Fibroblast of lung (primary cell): ENCODE results near the gene VARS2. TPM values are rescaled to one million over a fixed set of nuclear protein-coding genes. Genes with fewer than 3 reads are reported as not detected.

Experiments
- DNase-seq, 2 donors: peaks; one replicate each; pipeline versions ENCODE4 v3.0.0 to v3.0.0-alpha.2; 2010; ENCODE audit warnings: low read depth in 2 of 2
- H2AFZ ChIP-seq: 2 replicates; pipeline ENCODE4 v1.5.1; 2012; ENCODE audit warnings: low read length, control low read depth, inconsistent platforms
- H3K27ac ChIP-seq: 2 replicates; pipeline ENCODE4 v1.5.1; 2011; ENCODE audit warnings: low read length, control low read depth; ENCODE audit not compliant: insufficient read depth
- H3K27me3 ChIP-seq: 2 replicates; pipeline ENCODE4 v1.5.1; 2011; ENCODE audit warnings: mild to moderate bottlenecking, low read length; ENCODE audit not compliant: control insufficient read depth, insufficient read depth
- H3K36me3 ChIP-seq: 2 replicates; pipeline ENCODE4 v1.5.1; 2011; ENCODE audit warnings: low read length; ENCODE audit not compliant: control insufficient read depth, insufficient read depth
- H3K4me1 ChIP-seq: 2 replicates; pipeline ENCODE4 v1.5.1; 2011; ENCODE audit warnings: low read length; ENCODE audit not compliant: control insufficient read depth, insufficient read depth; ENCODE audit errors: extremely low read depth
- H3K4me2 ChIP-seq: 2 replicates; pipeline ENCODE4 v1.5.1; 2011; ENCODE audit warnings: low read length, control low read depth; ENCODE audit not compliant: insufficient read depth; ENCODE audit errors: extremely low read depth
- H3K4me3 ChIP-seq, 4 experiments: fragments of 200-600 bp in 1 of 4; sonication (generic) in 1 of 4; replicated peaks in 1 of 4; 2 replicates each; pipeline ENCODE4 v1.5.1; 2011 to 2016; ENCODE audit warnings: low read length in 4 of 4, low read depth in 3 of 4, mild to moderate bottlenecking in 3 of 4, control low read depth in 2 of 4, inconsistent platforms in 1 of 4, mixed read lengths in 1 of 4; ENCODE audit not compliant: insufficient read depth in 1 of 4; ENCODE audit errors: control extremely low read depth in 1 of 4
- H3K79me2 ChIP-seq: 2 replicates; pipeline ENCODE4 v1.5.1; 2012; ENCODE audit warnings: mild to moderate bottlenecking, low read length, inconsistent platforms; ENCODE audit not compliant: control insufficient read depth, insufficient read depth
- H3K9ac ChIP-seq: 2 replicates; pipeline ENCODE4 v1.5.1; 2011; ENCODE audit warnings: mild to moderate bottlenecking, low read length, control low read depth; ENCODE audit not compliant: insufficient read depth
- H3K9me3 ChIP-seq: 2 replicates; pipeline ENCODE4 v1.5.1; 2012; ENCODE audit warnings: low read depth, low read length; ENCODE audit not compliant: control insufficient read depth, insufficient read depth
- H4K20me1 ChIP-seq: 2 replicates; pipeline ENCODE4 v1.5.1; 2011; ENCODE audit warnings: low read length; ENCODE audit not compliant: control insufficient read depth, insufficient read depth; ENCODE audit errors: extremely low read depth
- EZH2 ChIP-seq: IDR thresholded peaks from 2 replicates; pipeline ENCODE4 v1.5.1; 2012; ENCODE audit warnings: low read length, control low read depth, mild to moderate bottlenecking; ENCODE audit errors: missing control alignments
- polyA plus RNA-seq, 2 donors: library from polyadenylated mRNA; depleted of rRNA in 1 of 2; stranded (reverse) in 1 of 2; unstranded in 1 of 2; fragments of >200 nt; gene quantifications; 2 replicates each; pipeline ENCODE4 v1.2.1, GENCODE V29; 2011 to 2012; ENCODE audit warnings: missing spikeins in 1 of 2
- total RNA-seq: library from RNA; depleted of rRNA; stranded (reverse); fragments of >200 nt; gene quantifications from 2 replicates; pipeline ENCODE4 v1.2.1, GENCODE V29; 2014
- TF ChIP-seq, protein P1 (sequence below), 2 donors: IDR thresholded peaks in 1 of 2; conservative IDR thresholded peaks in 1 of 2; 1 replicate in 1 of 2; 2 replicates in 1 of 2; pipeline ENCODE4 v1.5.1; 2011 to 2012; ENCODE audit warnings: low read length in 2 of 2, control low read depth in 1 of 2, inconsistent platforms in 1 of 2, low read depth in 1 of 2, mild to moderate bottlenecking in 1 of 2

Gene VARS2
- total and polyA plus RNA-seq, 2 donors (not counting 1 experiment from before 2014, with no cell fraction given), result 6.8 to 20.5 TPM

DNA sequence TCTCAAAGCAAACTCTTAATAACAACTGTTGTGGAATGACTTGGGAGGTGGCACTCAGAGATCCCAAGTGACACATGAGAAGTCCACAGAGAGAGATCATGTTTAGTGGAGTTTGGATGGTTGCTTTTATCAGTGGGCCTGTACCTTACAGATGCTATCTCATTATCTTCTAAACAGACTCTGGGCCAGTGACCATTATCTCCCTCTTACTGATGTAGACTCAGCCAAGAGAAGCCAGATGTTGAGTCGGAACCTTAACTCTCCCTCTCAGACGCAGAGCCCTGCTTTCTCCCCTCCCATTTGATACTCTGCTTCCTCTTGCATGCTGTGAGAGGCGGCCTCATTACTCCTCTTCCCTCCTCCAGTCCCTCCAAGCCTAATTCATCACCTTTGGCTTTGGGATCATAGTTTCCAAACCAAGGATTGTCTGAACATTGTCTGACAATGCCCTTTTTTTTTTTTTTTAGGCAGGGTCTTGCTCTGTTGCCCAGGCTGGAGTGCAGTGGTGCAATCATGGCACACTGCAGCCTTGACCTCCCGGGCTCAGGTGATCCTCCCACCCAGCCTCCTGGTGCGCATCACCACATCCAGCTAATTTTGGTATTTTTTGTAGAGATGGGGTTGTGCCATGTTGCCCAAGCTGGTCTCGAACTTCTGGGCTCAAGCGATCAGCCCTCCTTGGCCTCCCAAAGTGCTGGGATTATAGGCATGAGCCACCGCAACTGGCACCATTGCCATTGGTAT is 34.2 kb upstream of the VARS2 start:
- no peak overlapping the region for H3K4me2 ChIP-seq
- H4K20me1 ChIP-seq, result no peaks in the 10 kb centered on the region
- no peaks in the 10 kb centered on the region for H3K79me2 ChIP-seq
- DNase-seq, result no peak
- H3K4me1 ChIP-seq, result peaks cover 13% of the 10 kb centered on the region
- H2AFZ ChIP-seq, result no peak overlapping the region
- no peak for TF ChIP-seq EZH2
- no peaks in the 10 kb centered on the region for H3K9me3 ChIP-seq
- H3K9ac ChIP-seq, result no peak overlapping the region
- H3K36me3 ChIP-seq, result no peaks in the 10 kb centered on the region
- H3K27me3 ChIP-seq, result no peaks in the 10 kb centered on the region
- no peak overlapping the region for H3K4me3 ChIP-seq
- H3K27ac ChIP-seq, result no peak overlapping the region

DNA sequence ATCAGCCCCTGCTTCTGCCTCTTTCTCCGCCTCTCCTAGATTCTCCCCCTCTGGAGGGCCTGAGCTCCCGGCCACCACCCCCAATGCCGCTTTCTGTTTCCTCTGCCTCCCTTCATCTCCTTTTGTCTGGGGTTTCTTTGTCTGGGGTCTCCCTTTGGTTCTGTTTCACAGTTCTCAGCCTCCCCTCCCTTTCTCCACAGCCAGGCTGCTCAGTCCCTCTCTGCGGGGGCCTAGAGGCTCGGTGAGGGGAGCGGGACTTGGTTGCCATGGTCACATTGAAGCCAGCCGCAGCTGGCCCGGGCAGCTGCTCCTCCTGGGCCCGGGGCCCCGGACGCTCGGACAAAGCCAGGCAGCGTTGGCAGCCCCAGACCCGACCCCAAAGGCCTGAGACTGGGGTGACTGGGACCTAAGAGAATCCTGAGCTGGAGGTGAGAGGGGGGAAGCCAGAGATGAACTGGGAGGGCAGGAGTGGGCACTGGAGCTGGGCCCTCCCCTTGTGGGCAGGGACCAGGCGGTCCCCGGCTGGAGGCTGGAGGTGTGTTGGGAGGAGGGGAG is 33.3 kb upstream of the VARS2 start:
- Histone ChIP-seq H3K4me2 (no peak overlapping the region), H4K20me1 (no peaks in the 10 kb centered on the region), H2AFZ (no peak overlapping the region), H3K4me3 (no peak overlapping the region), H3K27ac (no peak overlapping the region), H3K9ac (no peak overlapping the region), H3K4me1 (peaks cover 19% of the 10 kb centered on the region), H3K9me3 (no peaks in the 10 kb centered on the region), H3K36me3 (no peaks in the 10 kb centered on the region), H3K79me2 (no peaks in the 10 kb centered on the region), H3K27me3 (no peaks in the 10 kb centered on the region)
- no peak for DNase-seq
- TF ChIP-seq, protein P1, sequence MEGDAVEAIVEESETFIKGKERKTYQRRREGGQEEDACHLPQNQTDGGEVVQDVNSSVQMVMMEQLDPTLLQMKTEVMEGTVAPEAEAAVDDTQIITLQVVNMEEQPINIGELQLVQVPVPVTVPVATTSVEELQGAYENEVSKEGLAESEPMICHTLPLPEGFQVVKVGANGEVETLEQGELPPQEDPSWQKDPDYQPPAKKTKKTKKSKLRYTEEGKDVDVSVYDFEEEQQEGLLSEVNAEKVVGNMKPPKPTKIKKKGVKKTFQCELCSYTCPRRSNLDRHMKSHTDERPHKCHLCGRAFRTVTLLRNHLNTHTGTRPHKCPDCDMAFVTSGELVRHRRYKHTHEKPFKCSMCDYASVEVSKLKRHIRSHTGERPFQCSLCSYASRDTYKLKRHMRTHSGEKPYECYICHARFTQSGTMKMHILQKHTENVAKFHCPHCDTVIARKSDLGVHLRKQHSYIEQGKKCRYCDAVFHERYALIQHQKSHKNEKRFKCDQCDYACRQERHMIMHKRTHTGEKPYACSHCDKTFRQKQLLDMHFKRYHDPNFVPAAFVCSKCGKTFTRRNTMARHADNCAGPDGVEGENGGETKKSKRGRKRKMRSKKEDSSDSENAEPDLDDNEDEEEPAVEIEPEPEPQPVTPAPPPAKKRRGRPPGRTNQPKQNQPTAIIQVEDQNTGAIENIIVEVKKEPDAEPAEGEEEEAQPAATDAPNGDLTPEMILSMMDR (conservative IDR thresholded peaks at IDR 0.05 in 1 of 2, IDR thresholded peaks at IDR 0.05 in 1 of 2; ENCODE audit: low read depth in 1 of 2, low read length in 2 of 2), result no peak
- no peak for TF ChIP-seq EZH2

DNA sequence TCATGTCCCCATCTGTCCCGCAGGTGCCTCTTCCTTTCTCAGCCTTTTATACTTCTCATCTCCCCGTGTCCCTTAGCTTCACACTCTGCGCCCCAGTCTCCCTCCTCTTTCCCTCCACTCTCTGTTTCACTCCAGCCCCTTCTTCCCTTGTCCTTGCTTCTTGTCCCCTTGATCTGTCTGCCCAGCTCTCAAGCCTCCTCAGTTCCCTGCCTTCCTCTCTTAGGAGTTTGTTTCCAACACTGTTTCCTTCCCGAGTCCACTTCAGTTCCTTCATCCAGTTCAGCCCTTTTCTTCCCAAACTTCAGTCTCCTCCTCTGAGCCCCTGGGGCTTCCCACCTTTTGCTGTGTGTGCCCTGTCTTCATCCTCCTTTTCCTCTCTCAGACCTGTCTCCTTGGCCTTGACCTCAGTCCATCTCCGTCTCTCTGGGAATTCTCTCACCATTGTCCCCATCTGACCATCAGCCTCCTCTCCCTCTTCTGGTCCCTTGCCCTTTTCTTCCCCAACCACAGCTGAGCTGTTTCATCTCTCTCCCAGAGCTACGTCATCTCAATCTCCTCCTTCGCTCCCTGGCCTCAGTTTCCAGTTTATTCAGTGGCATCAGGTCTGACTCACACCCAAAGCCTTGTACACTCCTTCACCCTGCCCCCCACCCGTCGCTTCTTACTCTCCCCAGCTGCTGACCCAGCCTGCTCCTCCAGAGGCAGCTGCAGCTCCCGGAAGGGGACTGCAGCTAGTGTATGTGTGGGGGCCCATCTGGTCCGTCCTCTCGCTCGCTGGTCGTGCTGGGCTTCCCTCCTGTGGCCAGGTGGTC is 32.4 kb upstream of the VARS2 start:
- no peak for TF ChIP-seq EZH2
- TF ChIP-seq, protein P1 (conservative IDR thresholded peaks at IDR 0.05 in 1 of 2, IDR thresholded peaks at IDR 0.05 in 1 of 2; ENCODE audit: low read depth in 1 of 2, low read length in 2 of 2), result no peak
- no peak overlapping the region for H3K27ac ChIP-seq
- no peaks in the 10 kb centered on the region for H4K20me1 ChIP-seq
- H3K4me3 ChIP-seq, result no peak overlapping the region
- H3K4me1 ChIP-seq, result peaks cover 23% of the 10 kb centered on the region
- no peak overlapping the region for H3K9ac ChIP-seq
- peak; percentile 60 to 72 for DNase-seq
- no peaks in the 10 kb centered on the region for H3K9me3 ChIP-seq
- H2AFZ ChIP-seq, result peak overlapping the region; percentile 56
- no peaks in the 10 kb centered on the region for H3K36me3 ChIP-seq
- no peak overlapping the region for H3K4me2 ChIP-seq
- no peaks in the 10 kb centered on the region for H3K27me3 ChIP-seq
- no peaks in the 10 kb centered on the region for H3K79me2 ChIP-seq
